SJCRH30 (cell line): ENCODE data around the gene EBLN2. TPM values are rescaled to one million over a fixed set of nuclear protein-coding genes. Genes with fewer than 3 reads are reported as not detected.
A peak's percentile ranks its signal among the peaks of the same experiment; 100 is the strongest.

Experiments
- DNase-seq, 2 experiments: peaks; one replicate each; pipeline ENCODE4 v3.0.0-alpha.2; 2015 to 2020
- H3K27ac ChIP-seq: fragments of 250-450 bp; sonication (Bioruptor Pico); 2 replicates; pipeline ENCODE4 v1.5.1; 2020; ENCODE audit warnings: mild to moderate bottlenecking, moderate library complexity
- H3K27me3 ChIP-seq: fragments of 250-450 bp; sonication (Bioruptor Pico); 2 replicates; pipeline ENCODE4 v1.5.1; 2020; ENCODE audit warnings: mild to moderate bottlenecking, moderate library complexity
- H3K36me3 ChIP-seq: fragments of 250-450 bp; sonication (Bioruptor Pico); 2 replicates; pipeline ENCODE4 v1.5.1; 2020; ENCODE audit warnings: mild to moderate bottlenecking, moderate library complexity
- H3K4me1 ChIP-seq: fragments of 250-450 bp; sonication (Bioruptor Pico); 2 replicates; pipeline ENCODE4 v1.5.1; 2020; ENCODE audit warnings: mild to moderate bottlenecking, moderate library complexity
- H3K4me3 ChIP-seq: fragments of 250-450 bp; sonication (Bioruptor Pico); 2 replicates; pipeline ENCODE4 v1.5.1; 2020; ENCODE audit warnings: mild to moderate bottlenecking, moderate library complexity
- H3K9me3 ChIP-seq: fragments of 250-450 bp; sonication (Bioruptor Pico); replicated peaks from 2 replicates; pipeline ENCODE4 v1.5.1; 2020; ENCODE audit warnings: mild to moderate bottlenecking, moderate library complexity
- total RNA-seq: library from RNA; depleted of rRNA; stranded (reverse); fragments of >200 nt; shearing (Covaris generic); gene quantifications from 2 replicates; pipeline ENCODE4 v1.2.3, GENCODE V29; 2014; rRNA removed

The EBLN2 gene
- total RNA-seq, 1 experiment from 2014 or later, result 4.4 TPM

DNA sequence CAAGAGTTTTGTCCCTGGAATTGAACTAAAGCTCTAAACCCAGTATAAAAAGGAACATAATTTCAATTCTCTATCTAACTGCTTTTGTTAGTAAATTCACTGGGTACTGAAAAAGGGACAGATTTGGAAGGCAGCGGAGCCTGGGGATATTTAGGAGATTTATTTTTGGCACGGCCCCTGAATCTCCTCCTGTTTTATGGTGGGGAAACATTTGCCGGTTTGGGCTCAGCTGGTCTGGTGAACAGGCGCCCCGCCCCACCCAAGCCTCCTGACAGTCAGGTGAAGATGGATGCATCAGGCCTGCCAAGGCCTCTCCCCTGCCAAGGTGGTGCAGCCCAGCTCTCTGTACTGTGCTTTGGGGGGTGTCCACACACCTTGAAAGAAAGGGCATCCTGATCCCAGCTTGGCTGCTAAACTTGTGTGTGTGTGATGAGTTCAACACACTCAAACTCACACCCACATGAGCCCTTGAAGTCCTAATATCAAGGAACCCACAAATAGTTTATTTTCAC is 46.3 kb downstream of the EBLN2 start:
- DNase-seq, result peak in 1 of 2 experiments; percentile 12
- no peaks in the 10 kb centered on the region for H3K9me3 ChIP-seq
- no peaks in the 10 kb centered on the region for H3K27me3 ChIP-seq
- H3K27ac ChIP-seq, result no peak overlapping the region
- H3K4me3 ChIP-seq, result no peak overlapping the region
- H3K36me3 ChIP-seq, result no peaks in the 10 kb centered on the region
- H3K4me1 ChIP-seq, result no peaks in the 10 kb centered on the region; the same call in 1 of the 2 replicates

DNA sequence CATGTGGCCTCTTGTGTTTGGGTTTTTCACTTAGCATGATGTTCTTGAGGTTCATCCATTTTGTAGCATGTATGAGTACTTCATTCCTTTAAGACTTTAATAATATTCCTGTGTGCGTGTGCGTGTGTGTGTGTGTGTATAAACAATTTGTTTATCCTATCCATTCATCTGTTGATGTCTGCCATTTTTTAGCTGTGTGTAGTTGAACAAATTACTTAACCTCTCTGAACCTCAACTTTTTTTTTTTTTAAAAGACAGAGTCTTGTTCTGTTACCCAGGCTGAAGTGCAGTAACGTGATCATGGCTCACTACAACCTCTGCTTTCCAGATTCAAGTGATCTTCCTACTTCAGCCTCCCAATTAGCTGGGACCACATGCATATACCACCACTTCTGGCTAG is 47.3 kb downstream of the EBLN2 start:
- Histone ChIP-seq H3K27me3 (no peaks in the 10 kb centered on the region), H3K36me3 (no peaks in the 10 kb centered on the region), H3K4me3 (no peak overlapping the region), H3K9me3 (no peaks in the 10 kb centered on the region), H3K4me1 (no peaks in the 10 kb centered on the region; the same call in 1 of the 2 replicates), H3K27ac (no peak overlapping the region)
- no peak for DNase-seq

DNA sequence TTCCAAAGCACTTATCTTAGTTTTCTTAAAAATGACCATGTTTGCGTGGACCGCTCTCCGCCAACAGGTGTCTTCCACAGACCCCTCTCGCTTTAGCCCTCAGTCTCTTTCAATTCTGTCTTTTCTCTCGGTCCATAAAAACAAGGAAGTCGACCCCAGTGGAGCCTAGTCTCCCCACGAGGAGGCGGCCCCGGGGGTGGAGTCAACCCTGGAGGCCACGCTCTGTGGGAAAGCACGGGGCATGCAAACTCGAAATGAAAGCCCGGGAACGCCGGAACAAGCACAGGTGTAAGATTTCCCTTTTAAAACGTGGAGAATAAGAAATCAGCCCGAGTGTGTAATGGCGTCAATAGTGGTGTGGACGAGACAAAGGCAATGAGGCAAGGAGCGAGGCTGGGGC is 49.1 kb downstream of the EBLN2 start:
- Histone ChIP-seq H3K27me3 (no peaks in the 10 kb centered on the region), H3K27ac (no peak overlapping the region), H3K36me3 (no peaks in the 10 kb centered on the region), H3K4me1 (no peaks in the 10 kb centered on the region; the same call in 1 of the 2 replicates), H3K9me3 (no peaks in the 10 kb centered on the region), H3K4me3 (no peak overlapping the region)
- DNase-seq, result no peak

Other genes with a start within 250 kb of the EBLN2 start
- 14.0 and 14.1 TPM in 2 replicates for gene SHQ1, start 213.2 kb upstream of the EBLN2 start, total RNA-seq
- 7.0 and 7.2 TPM in 2 replicates for gene GXYLT2, start 173.6 kb upstream of the EBLN2 start, total RNA-seq
- gene PPP4R2, start 64.8 kb upstream of the EBLN2 start, total RNA-seq, result 48.9 and 55.6 TPM in 2 replicates